ENCODE results near the gene RNF183.

RNF183 gene

DNA sequence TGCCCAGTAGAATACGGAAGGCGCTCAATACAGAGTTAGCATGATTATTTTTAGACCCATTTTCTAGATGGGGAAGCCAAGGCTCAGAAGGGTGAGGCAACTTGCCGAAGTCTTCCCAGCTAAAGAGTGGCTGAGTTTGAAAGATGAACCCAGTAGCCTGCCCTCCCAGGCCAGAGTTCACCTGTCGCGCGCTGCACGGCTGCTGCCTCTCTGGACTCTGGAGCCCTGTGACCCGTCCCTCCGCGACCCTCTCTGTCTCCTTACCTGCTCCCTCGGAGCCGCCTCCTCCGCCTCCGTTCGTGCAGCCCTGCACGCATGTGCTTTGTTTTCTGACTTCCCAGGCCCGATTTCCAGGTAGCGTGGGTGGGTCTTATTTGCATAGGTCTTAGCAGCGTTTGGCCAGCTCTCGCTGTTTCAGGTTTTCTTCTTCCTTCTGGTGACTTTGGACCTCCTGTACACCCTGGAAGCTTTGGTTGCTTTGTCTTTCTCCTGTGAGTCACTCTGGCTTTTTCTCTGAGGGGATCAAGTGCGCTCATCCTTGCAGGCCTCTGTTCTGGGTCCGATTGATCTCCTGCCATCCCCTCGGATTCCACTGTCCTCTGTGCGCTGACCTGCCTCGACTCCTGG, at the start of gene RNF183:
RNF183 (minus strand) TSS at position 585 of the 627 bp plus-strand sequence. CDS start 5,192 bp downstream, outside the sequence.
- no peak for DNase-seq

GRCh38 chr9:113352411-113352810, 49.2 kb upstream of the RNF183 start:
- no peak for DNase-seq

GRCh38 chr9:113352006-113352405, 48.8 kb upstream of the RNF183 start:
- no peak for DNase-seq

- no peak for DNase-seq
These were observed 47.8 kb upstream of the RNF183 start for GRCh38 chr9:113350937-113351336.

GRCh38 chr9:113350107-113350661, 47.0 kb upstream of the RNF183 start:
- DNase-seq = no peak

DNA sequence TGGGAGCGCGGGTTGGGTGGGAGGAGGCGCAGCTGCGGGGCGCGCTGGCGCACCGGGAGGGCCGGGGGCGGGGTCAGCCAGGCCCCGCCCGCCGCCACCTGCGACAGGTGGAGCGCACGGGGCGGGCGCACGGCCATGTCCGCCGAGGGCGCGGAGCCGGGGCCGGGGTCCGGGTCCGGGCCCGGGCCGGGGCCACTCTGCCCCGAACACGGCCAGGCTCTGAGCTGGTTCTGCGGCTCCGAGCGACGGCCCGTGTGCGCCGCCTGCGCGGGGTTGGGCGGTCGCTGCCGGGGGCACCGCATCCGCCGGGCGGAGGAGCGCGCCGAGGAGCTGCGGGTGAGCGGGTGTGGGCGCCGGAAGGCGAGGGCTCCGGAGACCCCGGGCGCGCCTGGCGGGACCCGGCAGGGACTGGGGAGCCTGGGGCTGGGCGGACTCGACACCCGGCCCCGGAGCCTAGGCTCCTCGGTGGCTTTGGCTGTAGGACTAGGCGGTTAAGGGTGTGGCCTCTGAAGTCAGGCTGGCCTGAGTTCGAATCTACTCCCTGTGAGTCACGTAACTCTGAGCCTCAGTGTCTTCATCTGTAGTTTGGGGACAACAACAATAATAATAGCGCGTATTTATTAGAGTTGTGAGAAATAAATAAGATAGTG, 46.4 kb upstream of the RNF183 start, which contains the start of gene BSPRY:
BSPRY (plus strand) TSS at position 97 of the 650 bp plus-strand sequence; CDS start at position 136, 39 bp downstream.
- peak in 1 of 2 experiments; percentile 31 for DNase-seq

GRCh38 chr9:113349066-113349444, 45.9 kb upstream of the RNF183 start:
- DNase-seq = no peak

DNA sequence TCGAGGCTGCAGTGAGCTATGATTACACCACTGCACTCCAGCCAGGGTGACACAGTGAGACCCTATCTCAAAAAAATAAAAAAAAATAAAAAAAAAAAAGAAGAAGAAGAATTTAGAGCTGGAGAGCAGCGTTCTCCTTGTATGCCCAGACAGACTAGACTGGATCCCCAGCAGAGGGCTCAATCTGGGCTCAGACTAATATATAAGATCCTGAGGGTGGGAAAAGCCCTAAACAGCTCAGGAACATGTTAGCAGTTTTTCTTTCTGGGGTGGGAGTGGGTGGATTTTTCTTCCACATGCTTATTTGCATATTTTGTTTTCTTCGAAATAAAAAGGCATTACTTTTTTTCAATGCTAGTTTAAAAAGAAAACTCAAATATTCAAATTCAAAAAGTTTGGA, 45.3 kb upstream of the RNF183 start:
- no peak for DNase-seq

DNA sequence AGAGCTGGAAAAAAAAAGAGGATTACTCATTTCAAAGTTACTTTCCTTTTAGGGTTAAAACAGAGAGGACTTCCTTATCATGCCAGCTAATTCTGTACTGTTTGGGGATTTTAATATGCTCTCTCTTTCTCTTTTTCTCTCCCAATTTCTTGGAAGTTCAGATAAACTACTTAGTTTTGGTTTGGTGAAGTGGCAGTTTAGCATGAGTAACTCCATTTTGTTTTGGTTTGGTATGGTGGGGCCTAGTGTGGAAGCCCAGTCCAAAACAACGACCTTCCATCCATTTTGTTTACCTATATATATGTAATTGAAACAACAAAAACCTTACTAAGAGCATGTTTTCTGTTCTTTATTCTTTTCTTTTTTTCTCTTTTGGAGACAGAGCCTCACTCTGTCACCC, 42.5 kb upstream of the RNF183 start:
- DNase-seq = no peak

- no peak for DNase-seq
These were observed 42.0 kb upstream of the RNF183 start for GRCh38 chr9:113345190-113345589.

DNA sequence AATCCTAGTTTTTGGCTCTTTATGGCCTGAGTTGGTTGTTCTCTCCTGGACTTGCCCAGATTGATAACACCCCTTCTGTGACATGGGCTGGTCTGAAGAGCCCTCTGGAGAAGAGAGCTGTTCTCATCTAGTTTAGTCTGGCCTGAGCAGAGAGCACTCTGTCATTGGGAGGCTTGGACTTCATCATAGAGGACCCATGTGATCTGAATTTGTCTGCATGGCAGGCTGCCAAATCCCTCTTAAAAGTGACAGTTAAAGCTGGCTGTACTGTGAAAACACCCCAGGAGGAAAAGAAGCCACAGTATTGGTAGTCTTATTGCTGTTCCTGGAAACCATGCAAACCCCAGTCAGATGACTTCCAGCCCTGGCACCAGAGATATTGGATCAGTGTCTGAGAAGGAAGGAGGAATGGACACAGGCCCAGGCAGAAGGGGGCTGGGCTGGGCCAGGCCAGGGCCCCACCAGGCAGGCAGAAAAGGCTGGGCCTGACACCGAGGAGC, 40.6 kb upstream of the RNF183 start:
- no peak for DNase-seq

GRCh38 chr9:113341712-113342410, 38.7 kb upstream of the RNF183 start:
- no peak for DNase-seq

DNA sequence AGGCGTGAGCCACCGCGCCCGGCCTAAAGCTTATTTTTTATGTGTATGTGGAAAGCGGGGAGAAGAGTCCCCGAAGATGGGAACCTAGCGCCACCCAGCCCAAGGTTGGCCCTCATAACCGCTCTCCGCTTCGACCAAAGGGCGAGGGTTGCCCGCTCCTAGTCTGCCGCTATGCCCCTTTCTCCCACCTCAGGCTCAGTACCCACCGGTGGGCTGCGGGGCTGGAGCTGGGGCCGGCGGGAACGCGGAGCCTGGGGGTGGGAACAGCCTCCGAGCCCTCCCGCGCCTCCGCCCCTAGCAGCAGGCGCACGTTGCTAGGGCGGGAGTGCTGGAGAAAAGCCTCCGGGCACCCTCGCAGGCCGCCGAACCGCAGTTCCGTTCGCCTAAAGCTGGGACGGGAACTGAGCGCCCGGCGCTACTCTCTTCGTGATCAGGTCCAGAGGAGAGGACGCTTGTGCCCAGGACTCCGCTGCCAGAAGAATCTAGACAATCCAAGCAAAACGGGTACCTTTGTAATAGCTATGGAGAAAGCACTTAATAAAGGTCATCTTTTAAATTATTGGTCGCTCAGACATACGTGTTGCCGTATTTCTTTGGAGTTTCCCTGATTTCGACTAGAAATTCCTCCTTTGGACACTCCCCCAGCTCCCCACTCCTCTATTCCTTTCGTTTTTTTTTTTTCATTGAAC, 37.0 kb upstream of the RNF183 start, which contains the start of gene WDR31:
WDR31 (minus strand) TSS at position 265 of the 689 bp plus-strand sequence. CDS start 8,253 bp downstream, outside the sequence.
- DNase-seq = peak; percentile 61 to 82

DNA sequence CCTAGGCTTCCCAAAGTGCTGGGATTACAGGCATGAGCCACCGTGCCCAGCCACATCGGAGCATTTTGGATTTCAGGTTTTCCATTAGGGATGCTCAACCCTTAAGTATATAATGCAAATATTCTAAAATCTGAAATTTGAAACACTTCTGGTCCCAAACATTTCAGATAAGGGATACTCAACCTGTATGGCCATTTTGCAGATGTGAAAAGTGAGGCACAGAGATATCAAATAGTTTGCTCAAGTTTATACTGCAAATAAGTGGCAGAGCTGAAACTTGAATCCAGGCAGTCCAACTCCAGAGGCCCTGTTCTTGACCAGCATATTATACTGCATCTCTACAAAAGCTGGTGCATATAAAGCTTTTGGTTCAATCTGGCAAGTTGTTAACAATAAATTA, 34.5 kb upstream of the RNF183 start:
- no peak for DNase-seq

DNA sequence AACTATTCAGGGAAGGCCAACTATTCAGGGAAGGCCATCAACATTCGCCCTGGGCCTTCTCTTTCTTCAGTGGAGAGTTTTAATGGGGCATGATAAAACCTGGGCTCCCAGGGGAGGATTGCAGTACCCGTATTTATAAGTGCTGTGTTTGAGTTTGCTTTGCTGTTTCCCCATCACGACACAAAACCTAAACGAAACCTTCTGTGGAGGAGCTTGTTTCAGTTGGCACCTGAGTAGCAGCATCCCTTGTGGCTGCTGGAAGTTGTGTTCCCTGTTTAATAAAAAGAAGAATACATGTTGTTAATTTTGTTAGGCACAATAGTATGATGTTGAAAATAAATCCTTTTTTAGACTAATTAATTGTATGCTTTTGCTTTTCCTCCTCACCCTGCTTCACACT, 28.6 kb upstream of the RNF183 start:
- no peak for DNase-seq

- DNase-seq = no peak
These were observed 25.0 kb upstream of the RNF183 start for GRCh38 chr9:113328045-113328782.

- no peak for DNase-seq
These were observed 23.1 kb upstream of the RNF183 start for GRCh38 chr9:113326230-113326629.

DNA sequence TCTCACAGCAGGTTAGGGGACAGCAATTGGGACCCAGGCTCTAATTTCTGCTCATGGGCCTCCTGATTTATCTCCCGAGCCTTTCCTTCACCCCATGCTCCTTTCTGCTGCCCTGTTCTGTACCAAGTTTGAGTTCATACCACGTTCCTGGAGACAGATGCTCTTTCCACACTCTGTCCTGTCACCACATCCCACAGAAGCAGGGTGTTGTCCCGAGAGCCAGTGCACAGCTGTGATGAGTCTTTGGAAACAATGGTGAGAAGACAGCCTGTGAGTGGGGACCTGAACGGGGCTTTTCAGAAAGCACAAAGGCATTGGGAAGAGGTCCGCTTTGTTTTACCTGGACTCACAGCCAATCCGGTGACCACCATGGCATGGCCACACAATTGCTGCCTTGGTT, 19.5 kb upstream of the RNF183 start:
- DNase-seq = no peak

DNA sequence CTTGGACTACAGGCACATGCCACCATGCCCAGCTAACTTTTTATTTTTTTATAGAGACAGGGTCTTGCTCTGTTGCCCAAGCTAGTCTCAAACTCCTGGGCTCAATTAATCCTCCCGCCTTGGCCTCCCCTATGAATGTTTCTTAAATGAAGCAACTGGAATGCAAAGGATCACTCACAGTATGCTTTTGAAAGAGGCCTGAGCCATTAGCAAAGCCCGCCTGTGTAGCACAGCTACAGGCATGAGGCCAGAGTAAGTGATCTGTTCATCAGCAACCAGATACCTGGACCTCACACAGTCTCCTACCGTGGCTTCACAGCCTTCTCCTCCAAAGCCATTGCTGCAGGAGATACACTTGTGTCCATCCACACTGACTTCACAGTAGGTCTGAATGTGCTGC, 16.9 kb upstream of the RNF183 start:
- DNase-seq = no peak

GRCh38 chr9:113319054-113319453, 15.9 kb upstream of the RNF183 start:
- no peak for DNase-seq

DNA sequence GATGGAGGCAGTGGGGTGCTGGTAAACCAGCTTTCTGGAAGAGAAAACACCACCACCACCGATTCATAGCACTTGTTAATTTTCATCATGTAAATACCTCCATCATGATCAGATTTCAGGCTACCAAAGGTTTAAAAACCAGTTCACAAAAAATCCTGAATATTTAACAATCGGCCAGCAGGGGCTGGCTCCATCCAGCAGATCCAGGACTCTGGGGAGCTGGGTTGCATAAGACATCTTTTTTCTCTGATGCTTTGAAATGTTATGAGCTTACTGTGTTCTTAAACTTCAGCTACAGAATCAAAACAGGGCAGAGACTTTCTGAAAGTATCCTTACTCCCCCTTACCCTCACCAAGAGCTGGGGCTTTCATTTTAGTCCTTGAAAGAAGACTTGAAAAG, 14.6 kb upstream of the RNF183 start:
- DNase-seq = no peak

DNA sequence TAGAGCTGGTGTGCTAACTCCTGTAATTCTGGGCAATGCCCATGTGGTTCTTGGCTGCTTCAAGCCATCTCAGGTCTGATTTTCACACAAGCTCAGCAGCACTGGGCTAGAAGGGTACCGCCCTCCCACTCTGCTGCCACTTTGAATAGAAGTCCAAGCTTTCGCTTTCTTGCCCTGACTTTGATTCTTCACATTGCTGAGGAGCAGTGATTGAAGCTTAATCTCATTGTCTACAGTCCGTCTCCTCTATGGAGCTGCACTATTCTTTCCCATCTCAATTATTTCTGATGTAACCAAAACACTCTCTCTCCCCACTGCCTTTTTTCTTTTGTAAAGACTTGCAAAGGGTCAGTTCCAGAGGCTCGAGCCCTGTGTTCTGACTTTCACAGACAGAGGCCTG, 12.9 kb upstream of the RNF183 start:
- DNase-seq = no peak

All from NCI-H1930 (cell line).